ENCODE measurements around the gene VN1R5.

The VN1R5 gene

DNA sequence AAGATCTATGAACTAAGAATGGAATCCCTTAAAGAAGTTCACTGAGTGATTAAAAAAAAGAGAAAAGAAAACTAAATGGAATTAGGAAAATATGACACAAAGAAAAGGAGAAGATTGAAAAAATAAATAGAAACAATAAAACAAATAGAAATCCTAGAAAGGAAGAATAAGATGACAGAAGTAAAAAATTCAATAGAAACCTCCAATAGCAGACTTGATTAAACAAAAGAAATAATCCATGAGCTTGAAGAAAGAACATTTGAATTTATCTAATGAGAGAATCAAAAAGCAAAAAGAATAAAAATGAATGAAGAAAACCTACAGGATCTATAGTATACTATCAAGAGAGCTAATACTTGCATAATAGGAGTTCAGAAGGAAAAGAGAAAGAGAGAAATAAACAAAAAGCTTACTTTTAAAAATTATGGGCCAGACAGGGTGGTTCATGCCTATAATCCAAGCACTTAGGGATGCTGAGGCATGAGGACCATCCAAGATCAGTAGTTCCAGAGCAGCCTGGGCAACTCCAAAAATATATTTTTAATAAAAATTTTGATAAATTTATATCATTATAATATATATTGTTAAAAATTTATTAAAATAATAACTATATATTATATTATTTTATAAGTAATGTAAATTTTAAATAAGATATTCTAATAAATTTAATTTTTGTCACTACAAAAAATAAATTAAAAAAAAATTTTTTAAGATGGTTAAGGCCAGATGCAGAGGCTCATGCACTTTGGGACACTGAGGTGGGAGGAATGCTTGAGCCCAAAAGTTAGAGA lies 9.4 kb upstream of the VN1R5 start:
- Histone ChIP-seq H3K79me2 (no peaks in the 10 kb centered on the region), H3K27ac (no peak overlapping the region), H3K27me3 (ENCODE audit: control insufficient read depth, insufficient read depth, low read length) (no peaks in the 10 kb centered on the region), H3K4me3 (ENCODE audit: low read depth, low read length) (no peak overlapping the region), H3K4me2 (ENCODE audit: low read length) (no peak overlapping the region), H3K36me3 (ENCODE audit: control insufficient read depth, insufficient read depth, low read length) (no peaks in the 10 kb centered on the region), H3K4me1 (no peaks in the 10 kb centered on the region), H3K9ac (no peak overlapping the region), H3K9me3 (ENCODE audit: control insufficient read depth, low read length) (no peaks in the 10 kb centered on the region), H2AFZ (no peak overlapping the region)
- TF ChIP-seq, protein P1, sequence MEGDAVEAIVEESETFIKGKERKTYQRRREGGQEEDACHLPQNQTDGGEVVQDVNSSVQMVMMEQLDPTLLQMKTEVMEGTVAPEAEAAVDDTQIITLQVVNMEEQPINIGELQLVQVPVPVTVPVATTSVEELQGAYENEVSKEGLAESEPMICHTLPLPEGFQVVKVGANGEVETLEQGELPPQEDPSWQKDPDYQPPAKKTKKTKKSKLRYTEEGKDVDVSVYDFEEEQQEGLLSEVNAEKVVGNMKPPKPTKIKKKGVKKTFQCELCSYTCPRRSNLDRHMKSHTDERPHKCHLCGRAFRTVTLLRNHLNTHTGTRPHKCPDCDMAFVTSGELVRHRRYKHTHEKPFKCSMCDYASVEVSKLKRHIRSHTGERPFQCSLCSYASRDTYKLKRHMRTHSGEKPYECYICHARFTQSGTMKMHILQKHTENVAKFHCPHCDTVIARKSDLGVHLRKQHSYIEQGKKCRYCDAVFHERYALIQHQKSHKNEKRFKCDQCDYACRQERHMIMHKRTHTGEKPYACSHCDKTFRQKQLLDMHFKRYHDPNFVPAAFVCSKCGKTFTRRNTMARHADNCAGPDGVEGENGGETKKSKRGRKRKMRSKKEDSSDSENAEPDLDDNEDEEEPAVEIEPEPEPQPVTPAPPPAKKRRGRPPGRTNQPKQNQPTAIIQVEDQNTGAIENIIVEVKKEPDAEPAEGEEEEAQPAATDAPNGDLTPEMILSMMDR (IDR thresholded peaks at IDR 0.05): no peak

DNA sequence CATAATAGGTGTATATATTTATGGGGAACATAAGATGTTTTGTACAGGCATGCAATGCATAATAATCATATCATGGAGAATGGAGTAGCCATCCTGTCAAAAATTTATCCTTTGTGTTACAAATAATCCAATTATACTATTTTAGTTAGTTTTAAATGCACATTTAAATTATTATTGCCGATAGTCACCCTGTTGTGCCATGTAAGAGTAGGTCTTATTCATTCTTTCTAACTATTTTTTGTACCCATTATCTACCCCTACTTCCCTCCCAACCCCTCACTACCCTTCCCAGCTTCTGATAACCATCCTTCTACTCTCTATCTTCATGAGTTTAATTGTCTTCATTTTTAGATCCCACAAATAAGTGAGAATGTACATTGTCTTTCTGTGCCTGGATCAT lies 8.3 kb upstream of the VN1R5 start:
- no peak overlapping the region for H3K4me2 ChIP-seq (ENCODE audit: low read length)
- H3K79me2 ChIP-seq: no peaks in the 10 kb centered on the region
- H3K27me3 ChIP-seq (ENCODE audit: control insufficient read depth, insufficient read depth, low read length): no peaks in the 10 kb centered on the region
- TF ChIP-seq, protein P1 (IDR thresholded peaks at IDR 0.05): no peak
- no peak overlapping the region for H3K9ac ChIP-seq
- H3K9me3 ChIP-seq (ENCODE audit: control insufficient read depth, low read length): no peaks in the 10 kb centered on the region
- H3K27ac ChIP-seq: no peak overlapping the region
- H2AFZ ChIP-seq: no peak overlapping the region
- H3K36me3 ChIP-seq (ENCODE audit: control insufficient read depth, insufficient read depth, low read length): no peaks in the 10 kb centered on the region
- H3K4me1 ChIP-seq: no peaks in the 10 kb centered on the region
- no peak overlapping the region for H3K4me3 ChIP-seq (ENCODE audit: low read depth, low read length)

DNA sequence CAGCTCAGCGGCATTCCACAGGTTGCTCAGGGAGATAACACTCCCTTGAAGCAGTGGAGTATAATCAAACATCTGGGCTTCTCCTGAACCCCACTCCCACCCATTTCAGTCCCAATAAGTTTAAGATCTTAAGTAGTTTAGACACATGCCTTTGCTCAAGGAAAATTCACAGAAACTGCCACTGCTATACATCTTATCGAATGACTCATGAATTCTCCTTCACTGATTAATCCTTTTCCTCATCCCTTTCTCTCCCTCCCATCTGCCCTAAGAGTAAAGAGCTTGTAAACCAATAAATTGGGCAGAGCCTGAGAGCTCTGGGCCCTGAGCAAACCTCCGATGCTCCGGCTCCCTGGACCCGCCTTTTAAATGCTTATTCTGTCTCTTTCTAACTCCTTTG lies 10.2 kb downstream of the VN1R5 start:
- no peaks in the 10 kb centered on the region for H3K27me3 ChIP-seq (ENCODE audit: control insufficient read depth, insufficient read depth, low read length)
- H3K9me3 ChIP-seq (ENCODE audit: control insufficient read depth, low read length): no peaks in the 10 kb centered on the region
- H3K36me3 ChIP-seq (ENCODE audit: control insufficient read depth, insufficient read depth, low read length): no peaks in the 10 kb centered on the region
- H3K4me1 ChIP-seq: no peaks in the 10 kb centered on the region
- H3K9ac ChIP-seq: no peak overlapping the region
- no peak overlapping the region for H2AFZ ChIP-seq
- H3K4me3 ChIP-seq (ENCODE audit: low read depth, low read length): no peak overlapping the region
- no peaks in the 10 kb centered on the region for H3K79me2 ChIP-seq
- no peak overlapping the region for H3K4me2 ChIP-seq (ENCODE audit: low read length)
- H3K27ac ChIP-seq: no peak overlapping the region
- TF ChIP-seq, protein P1 (IDR thresholded peaks at IDR 0.05): no peak

DNA sequence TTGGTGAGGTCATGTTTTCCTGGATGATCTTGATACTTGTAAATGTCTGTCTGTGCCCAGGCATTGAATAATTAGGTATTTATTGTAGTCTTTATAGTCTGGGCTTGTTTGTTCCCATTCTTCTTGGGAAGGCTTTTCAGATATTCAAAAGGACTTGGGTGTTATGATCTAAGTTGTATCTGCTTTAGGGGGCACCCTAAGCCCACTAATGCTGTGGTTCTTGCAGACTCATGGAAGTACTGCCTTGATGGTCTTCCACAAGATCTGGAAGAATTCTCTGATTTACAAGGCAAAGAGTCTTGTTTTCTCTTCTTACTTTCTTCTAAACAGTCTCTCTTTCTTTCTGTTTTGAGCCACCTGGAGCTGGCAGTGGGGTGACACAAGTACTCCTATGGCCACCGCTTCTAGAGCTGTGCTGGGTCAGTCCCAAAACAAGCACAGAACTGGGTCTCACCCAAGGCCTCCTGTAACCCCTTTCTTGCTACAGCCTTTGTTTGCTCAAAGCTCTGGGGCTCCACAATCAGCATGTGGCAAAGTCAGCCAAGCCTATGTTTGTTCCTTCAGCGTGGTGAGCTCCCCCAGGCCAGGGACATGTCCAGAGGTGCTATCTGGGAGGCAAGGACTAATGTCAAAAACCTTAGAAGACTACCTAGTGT lies 12.6 kb downstream of the VN1R5 start:
- TF ChIP-seq, protein P1 (IDR thresholded peaks at IDR 0.05): no peak
- H3K27ac ChIP-seq: no peak overlapping the region

More for the DNA sequence above, 12.6 kb downstream of the VN1R5 start:
- Histone ChIP-seq H3K36me3 (ENCODE audit: control insufficient read depth, insufficient read depth, low read length) (no peaks in the 10 kb centered on the region), H3K27me3 (ENCODE audit: control insufficient read depth, insufficient read depth, low read length) (no peaks in the 10 kb centered on the region), H2AFZ (no peak overlapping the region), H3K9ac (no peak overlapping the region), H3K4me2 (ENCODE audit: low read length) (no peak overlapping the region), H3K79me2 (no peaks in the 10 kb centered on the region), H3K9me3 (ENCODE audit: control insufficient read depth, low read length) (no peaks in the 10 kb centered on the region), H3K4me1 (no peaks in the 10 kb centered on the region), H3K4me3 (ENCODE audit: low read depth, low read length) (no peak overlapping the region)
